IMR-90 (cell line): Measurements from ENCODE around the gene WDR6. TPM values are rescaled to one million over a fixed set of nuclear protein-coding genes. Genes with fewer than 3 reads are reported as not detected.

ENCODE experiments used
- ATAC-seq: fragments of 200-7000 bp; cut with Tn5 transposase; 2 replicates; pipeline ENCODE4 v1.9.1; 2020; ENCODE audit warnings: low read depth, mild to moderate bottlenecking, moderate library complexity
- BruUV-seq: library from RNA; stranded (reverse); fragments of 400-500 nt; replicated peaks from 2 replicates; lab custom pipeline; 2021; lab: Mats Ljungman, UMichigan
- CTCF ChIA-PET: fragments of 300-600 bp; formaldehyde crosslinking; extraction: SDS; loops from one replicate; lab custom pipeline; 2021; ENCODE audit warnings: antibody characterized with exemption; lab: Yijun Ruan, JAX
- POLR2A ChIA-PET: fragments of 300-600 bp; sonication (Branson Sonifier 250); formaldehyde crosslinking; loops from one replicate; lab custom pipeline; 2022; ENCODE audit warnings: antibody characterized with exemption; ENCODE audit not compliant: unreplicated experiment; lab: Charles Lee
- DNase-seq: peaks from one replicate; pipeline ENCODE4 v3.0.0; 2013
- H2AFZ ChIP-seq: replicated peaks from 2 replicates; pipeline ENCODE3; 2013; ENCODE audit warnings: low read length, mild to moderate bottlenecking; ENCODE audit not compliant: poor library complexity
- H2AK5ac ChIP-seq: 2 replicates; pipeline ENCODE4 v1.6.1; 2013; ENCODE audit warnings: low read depth, low read length, inconsistent platforms
- H2AK9ac ChIP-seq: replicated peaks from 2 replicates; pipeline ENCODE3; 2013; ENCODE audit warnings: mild to moderate bottlenecking, low read depth, low read length, moderate library complexity; ENCODE audit not compliant: poor library complexity
- H2BK120ac ChIP-seq: 2 replicates; pipeline ENCODE4 v1.6.1; 2013; ENCODE audit warnings: low read depth, low read length, inconsistent platforms
- H2BK15ac ChIP-seq: 3 replicates; pipeline ENCODE4 v1.6.1; 2013; ENCODE audit warnings: low read depth, low read length, inconsistent platforms
- H2BK20ac ChIP-seq: 2 replicates; pipeline ENCODE4 v1.6.1; 2013; ENCODE audit warnings: low read depth, mild to moderate bottlenecking, inconsistent platforms, low read length, moderate library complexity
- H2BK5ac ChIP-seq: 2 replicates; pipeline ENCODE4 v1.6.1; 2013; ENCODE audit warnings: mild to moderate bottlenecking, low read depth, low read length, inconsistent platforms; ENCODE audit not compliant: poor library complexity, severe bottlenecking
- H3K14ac ChIP-seq: replicated peaks from 2 replicates; pipeline ENCODE4 v1.6.1; 2013; ENCODE audit warnings: low read depth, low read length, inconsistent platforms
- H3K18ac ChIP-seq: 2 replicates; pipeline ENCODE4 v1.6.1; 2013; ENCODE audit warnings: low read depth, low read length, control low read depth
- H3K23ac ChIP-seq: 2 replicates; pipeline ENCODE4 v1.6.1; 2013; ENCODE audit warnings: low read depth, low read length, inconsistent platforms
- H3K27ac ChIP-seq: 2 replicates; pipeline ENCODE4 v1.5.1; 2013; ENCODE audit warnings: mild to moderate bottlenecking, control low read depth, low read length; ENCODE audit not compliant: insufficient read depth
- H3K27me3 ChIP-seq: 2 replicates; pipeline ENCODE4 v1.6.1; 2013; ENCODE audit warnings: low read length; ENCODE audit not compliant: control insufficient read depth, insufficient read depth
- H3K36me3 ChIP-seq: 2 replicates; pipeline ENCODE4 v1.6.1; 2013; ENCODE audit warnings: low read length, mixed read lengths; ENCODE audit not compliant: control insufficient read depth, insufficient read depth
- H3K4ac ChIP-seq: 2 replicates; pipeline ENCODE4 v1.6.1; 2013; ENCODE audit warnings: low read depth, low read length, inconsistent platforms
- H3K4me1 ChIP-seq: 2 replicates; pipeline ENCODE4 v1.6.1; 2013; ENCODE audit warnings: low read length, mixed read lengths; ENCODE audit not compliant: control insufficient read depth, insufficient read depth
- H3K4me2 ChIP-seq: 2 replicates; pipeline ENCODE4 v1.6.1; 2013; ENCODE audit warnings: low read depth, mild to moderate bottlenecking, control low read depth, low read length, moderate library complexity
- H3K4me3 ChIP-seq: 2 replicates; pipeline ENCODE4 v1.5.1; 2013; ENCODE audit warnings: low read depth, mild to moderate bottlenecking, control low read depth, low read length, moderate library complexity; ENCODE audit not compliant: insufficient read depth
- H3K56ac ChIP-seq: 2 replicates; pipeline ENCODE4 v1.6.1; 2013; ENCODE audit warnings: low read length, inconsistent platforms; ENCODE audit not compliant: insufficient read depth; ENCODE audit errors: extremely low read depth
- H3K79me1 ChIP-seq, 2 experiments: 2 replicates each; pipeline ENCODE4 v1.6.1; 2013; ENCODE audit warnings: low read length in 2 of 2, inconsistent platforms in 1 of 2, low read depth in 1 of 2
- H3K9ac ChIP-seq: 2 replicates; pipeline ENCODE4 v1.6.1; 2013; ENCODE audit warnings: low read depth, low read length, control low read depth
- H3K9me1 ChIP-seq: 2 replicates; pipeline ENCODE4 v1.6.1; 2013; ENCODE audit warnings: low read length, inconsistent platforms; ENCODE audit not compliant: insufficient read depth
- H3K9me3 ChIP-seq: 2 replicates; pipeline ENCODE4 v1.6.1; 2013; ENCODE audit warnings: low read length; ENCODE audit not compliant: control insufficient read depth, insufficient read depth
- H4K20me1 ChIP-seq: 2 replicates; pipeline ENCODE4 v1.6.1; 2013; ENCODE audit warnings: low read length, inconsistent platforms; ENCODE audit not compliant: insufficient read depth
- H4K5ac ChIP-seq: 2 replicates; pipeline ENCODE4 v1.6.1; 2013; ENCODE audit warnings: mild to moderate bottlenecking, low read depth, low read length, control low read depth
- H4K8ac ChIP-seq, 2 experiments: 2 replicates each; pipeline ENCODE4 v1.6.1; 2013; ENCODE audit warnings: low read depth in 2 of 2, low read length in 2 of 2, control low read depth in 1 of 2, inconsistent platforms in 1 of 2
- H4K91ac ChIP-seq: 2 replicates; pipeline ENCODE4 v1.6.1; 2013; ENCODE audit warnings: low read depth, low read length, inconsistent platforms; ENCODE audit not compliant: insufficient read depth
- BHLHE40 ChIP-seq: fragments of 150-350 bp; IDR thresholded peaks from 2 replicates; pipeline ENCODE4 v1.6.1; 2016; ENCODE audit warnings: mild to moderate bottlenecking, low read depth, low read length
- CEBPB ChIP-seq: IDR thresholded peaks from 2 replicates; pipeline ENCODE4 v1.6.1; 2012; ENCODE audit warnings: low read depth, low read length, improper control_type of control experiment
- CHD1 ChIP-seq: IDR thresholded peaks from 2 replicates; pipeline ENCODE4 v1.6.1; 2012; ENCODE audit warnings: low read depth, low read length, improper control_type of control experiment
- CTCF ChIP-seq: conservative IDR thresholded peaks from 2 replicates; pipeline ENCODE4 v1.5.1; 2012; ENCODE audit warnings: mild to moderate bottlenecking, low read depth, low read length, improper control_type of control experiment
- ELK1 ChIP-seq: fragments of 150-350 bp; IDR thresholded peaks from 2 replicates; pipeline ENCODE4 v1.6.1; 2016; ENCODE audit warnings: low read depth, mild to moderate bottlenecking, low read length, moderate library complexity, borderline replicate concordance
- FOS ChIP-seq: fragments of 150-350 bp; IDR thresholded peaks from 2 replicates; pipeline ENCODE4 v1.6.1; 2016; ENCODE audit warnings: low read depth, low read length
- MXI1 ChIP-seq: IDR thresholded peaks from 2 replicates; pipeline ENCODE4 v1.6.1; 2012; ENCODE audit warnings: low read depth, mild to moderate bottlenecking, low read length, moderate library complexity, borderline replicate concordance
- NFE2L2 ChIP-seq: fragments of 150-350 bp; IDR thresholded peaks from 2 replicates; pipeline ENCODE4 v1.6.1; 2016; ENCODE audit warnings: low read depth, mild to moderate bottlenecking, low read length
- RAD21 ChIP-seq: IDR thresholded peaks from 2 replicates; pipeline ENCODE4 v1.6.1; 2012; ENCODE audit warnings: low read length, improper control_type of control experiment
- RCOR1 ChIP-seq: IDR thresholded peaks from 2 replicates; pipeline ENCODE4 v1.6.1; 2012; ENCODE audit warnings: mild to moderate bottlenecking, low read length, improper control_type of control experiment; ENCODE audit not compliant: insufficient replicate concordance
- SMC3 ChIP-seq: fragments of 150-350 bp; IDR thresholded peaks from 2 replicates; pipeline ENCODE4 v1.6.1; 2016; ENCODE audit warnings: low read depth, mild to moderate bottlenecking, antibody characterized with exemption, low read length, moderate library complexity
- USF2 ChIP-seq: fragments of 150-350 bp; IDR thresholded peaks from 2 replicates; pipeline ENCODE4 v1.6.1; 2017; ENCODE audit warnings: mild to moderate bottlenecking, antibody characterized with exemption, low read length, low read depth
- WGBS, 2 experiments: methylation state at CpG; one replicate each; pipeline versions ENCODE4 v1.1.5 to v1.1.7; 2013; ENCODE audit warnings: missing lambda C conversion rate in 2 of 2; ENCODE audit not compliant: insufficient read length in 1 of 2; ENCODE audit errors: extremely low coverage in 2 of 2; 5-methylcytosine and 5-hydroxymethylcytosine counted together
- dilution Hi-C: fragments of 300-500 bp; cut with HindIII; formaldehyde crosslinking; loops from one replicate; pipeline ENCODE4 v1.14.3; 2018; ENCODE audit warnings: low sequenced_read_pairs; ENCODE audit not compliant: unreplicated experiment
- in situ Hi-C: fragments of 300-500 bp; cut with MboI; formaldehyde crosslinking; loops from 3 replicates; pipeline ENCODE4 v1.14.3; 2019; ENCODE audit warnings: low sequenced_read_pairs, inconsistent platforms, mixed read lengths
- intact Hi-C: fragments of 100-400 bp; cut with micrococcal nuclease; formaldehyde crosslinking; loops from 2 replicates; pipeline ENCODE4 v1.10.0; 2022
- polyA plus RNA-seq, 3 experiments: library from polyadenylated mRNA; depleted of rRNA; stranded (reverse); fragments of >200 nt; gene quantifications; 2 replicates each; pipeline ENCODE4 v1.2.3, GENCODE V29; 2012; ENCODE audit warnings: low replicate concordance in 1 of 3
- total RNA-seq: library from RNA; depleted of rRNA; stranded (reverse); fragments of >200 nt; gene quantifications from 2 replicates; pipeline ENCODE4 v1.2.3, GENCODE V29; 2012

WDR6 gene
- total and polyA plus RNA-seq, 2 of the 4 experiments (the other 2 are of a cell fraction), result 60.9 to 160 TPM

- ATAC-seq, result no peak
- POLR2A ChIA-PET, result interaction anchor here (1.1 to 2.5 kb wide), 3 partner anchors 8 to 35 kb away, joined by 4 to 13 read pairs (median 6); partner anchors contain the start of genes DALRD3 and NDUFAF3
Observed at GRCh38 chr3:49009396-49009795, 2.2 kb downstream of the WDR6 start.

More at GRCh38 chr3:49009396-49009795, 2.2 kb downstream of the WDR6 start:
- no peak overlapping the region for H3K14ac ChIP-seq
- CTCF ChIA-PET, result interaction anchor here (0.6 kb wide), 1 partner anchor 483 kb away, joined by 3 read pairs; no protein-coding TSS in a partner anchor
- H3K27me3 ChIP-seq, result no peaks in the 10 kb centered on the region
- H3K27ac ChIP-seq, result no peak overlapping the region
- H3K18ac ChIP-seq, result no peak overlapping the region
- no peak overlapping the region for H2BK20ac ChIP-seq
- no peak for TF ChIP-seq RAD21
- TF ChIP-seq CHD1, result no peak
- TF ChIP-seq MXI1, result no peak
- no peak for TF ChIP-seq CEBPB
- TF ChIP-seq USF2, result no peak
- no peak for TF ChIP-seq FOS
- TF ChIP-seq ELK1, result no peak
- no peak for TF ChIP-seq BHLHE40
- TF ChIP-seq SMC3, result no peak
- no peak for TF ChIP-seq CTCF
- no peak for TF ChIP-seq NFE2L2
- TF ChIP-seq RCOR1, result no peak
- peaks cover 31% of the 10 kb centered on the region for H3K36me3 ChIP-seq
- dilution Hi-C loops, result no loop called here
- H4K91ac ChIP-seq, result no peak overlapping the region
- no peaks in the 10 kb centered on the region for H3K9me3 ChIP-seq
- peaks cover 26% of the 10 kb centered on the region for H3K9me1 ChIP-seq
- H2AFZ ChIP-seq, result no peak overlapping the region
- peaks cover 51% of the 10 kb centered on the region for H4K20me1 ChIP-seq
- in situ Hi-C loops, result no loop called here
- peaks cover 5 to 72% of the 10 kb centered on the region in 2 experiments; a peak in 2 of 4 replicates for H3K79me1 ChIP-seq
- no peak overlapping the region for H3K23ac ChIP-seq
- H3K4me3 ChIP-seq, result no peak overlapping the region
- WGBS, 2 experiments, result no CpG with 5 or more reads among the region's 3 CpGs
- H3K4me2 ChIP-seq, result no peak overlapping the region
- H3K9ac ChIP-seq, result no peak overlapping the region
- no peak overlapping the region for H2AK5ac ChIP-seq
- no peak overlapping the region for H2BK120ac ChIP-seq
- H3K4ac ChIP-seq, result no peak overlapping the region
- intact Hi-C loops, result no loop called here
- H4K5ac ChIP-seq, result no peak overlapping the region
- no peak overlapping the region for H2BK5ac ChIP-seq
- H3K4me1 ChIP-seq, result peaks cover 13% of the 10 kb centered on the region
- H2AK9ac ChIP-seq, result no peak overlapping the region
- DNase-seq, result no peak
- H3K56ac ChIP-seq, result no peak overlapping the region
- no peak overlapping the region for H4K8ac ChIP-seq
- no TSS peak for BruUV-seq
- no peak overlapping the region for H2BK15ac ChIP-seq
